HepG2 (cell line): ENCODE data around the gene OPRL1. TPM values are rescaled to one million over a fixed set of nuclear protein-coding genes. Genes with fewer than 3 reads are reported as not detected.

Experiments
- BCL3 ChIP-seq: sonication (generic); formaldehyde crosslinking; IDR thresholded peaks from 2 replicates; pipeline ENCODE4 v1.5.1; 2020; ENCODE audit warnings: mild to moderate bottlenecking, missing genetic modification reagents, moderate library complexity
- HBP1 ChIP-seq: IDR thresholded peaks from 2 replicates; pipeline ENCODE4 v1.6.1; 2016; ENCODE audit warnings: low read depth, control low read depth
- ISX ChIP-seq: sonication (generic); formaldehyde crosslinking; conservative IDR thresholded peaks from 2 replicates; pipeline ENCODE4 v1.5.0; 2020; ENCODE audit warnings: missing genetic modification reagents
- LBX2 ChIP-seq: sonication (generic); formaldehyde crosslinking; IDR thresholded peaks from 2 replicates; pipeline ENCODE4 v1.5.0; 2020; ENCODE audit warnings: missing genetic modification reagents, mild to moderate bottlenecking, borderline replicate concordance
- NR0B2 ChIP-seq: sonication (generic); formaldehyde crosslinking; IDR thresholded peaks from 2 replicates; pipeline ENCODE4 v1.4.0; 2020; ENCODE audit warnings: mild to moderate bottlenecking, missing genetic modification reagents
- PITX1 ChIP-seq: sonication (generic); formaldehyde crosslinking; IDR thresholded peaks from 2 replicates; pipeline ENCODE4 v1.5.1; 2020; ENCODE audit warnings: mild to moderate bottlenecking, missing genetic modification reagents
- PRPF4 ChIP-seq: fragments of 200-400 bp; formaldehyde crosslinking; IDR thresholded peaks from 2 replicates; pipeline ENCODE4 v1.6.1; 2016; ENCODE audit warnings: low read length, low read depth; ENCODE audit not compliant: poor library complexity, severe bottlenecking
- TERF1 ChIP-seq: sonication (generic); formaldehyde crosslinking; IDR thresholded peaks from 2 replicates; pipeline ENCODE4 v1.8.0; 2022; ENCODE audit warnings: mild to moderate bottlenecking, missing genetic modification reagents, moderate library complexity
- TFAP4 ChIP-seq: sonication (generic); IDR thresholded peaks from 2 replicates; pipeline ENCODE4 v1.6.1; 2016; ENCODE audit warnings: low read depth, borderline replicate concordance
- YY1 ChIP-seq: IDR thresholded peaks from 2 replicates; pipeline ENCODE4 v1.6.1; 2011; ENCODE audit warnings: low read length, low read depth, moderate library complexity, mild to moderate bottlenecking; ENCODE audit not compliant: insufficient read depth, insufficient replicate concordance
- ZBTB39 ChIP-seq: sonication (generic); formaldehyde crosslinking; IDR thresholded peaks from 2 replicates; pipeline ENCODE4 v1.5.0; 2020; ENCODE audit warnings: missing genetic modification reagents
- ZNF232 ChIP-seq: sonication (generic); formaldehyde crosslinking; IDR thresholded peaks from 2 replicates; pipeline ENCODE4 v1.4.0; 2020; ENCODE audit warnings: missing genetic modification reagents, borderline replicate concordance
- ZNF501 ChIP-seq: sonication (generic); formaldehyde crosslinking; IDR thresholded peaks from 2 replicates; pipeline ENCODE4 v1.5.1; 2020; ENCODE audit warnings: mild to moderate bottlenecking, moderate library complexity, missing genetic modification reagents
- ZNF678 ChIP-seq: sonication (generic); formaldehyde crosslinking; IDR thresholded peaks from 2 replicates; pipeline ENCODE4 v1.4.0; 2020; ENCODE audit warnings: mild to moderate bottlenecking, missing genetic modification reagents
- ZNF768 ChIP-seq: sonication (generic); formaldehyde crosslinking; IDR thresholded peaks from 2 replicates; pipeline ENCODE4 v1.4.0; 2020; ENCODE audit warnings: missing genetic modification reagents
- ZNF784 ChIP-seq: sonication (generic); formaldehyde crosslinking; IDR thresholded peaks from 2 replicates; pipeline ENCODE4 v1.5.1; 2020; ENCODE audit warnings: missing genetic modification reagents, mild to moderate bottlenecking, borderline replicate concordance
- ZSCAN21 ChIP-seq: sonication (generic); formaldehyde crosslinking; IDR thresholded peaks from 2 replicates; pipeline ENCODE4 v1.8.0; 2022; ENCODE audit warnings: mild to moderate bottlenecking, missing genetic modification reagents, moderate library complexity, borderline replicate concordance
- polyA plus RNA-seq, 8 experiments: library from polyadenylated mRNA; depleted of rRNA in 3 of 8; stranded (reverse) in 7 of 8; unstranded in 1 of 8; fragments of >200 nt; fragmentation: Illumina TruSeq in 4 of 8; extraction: Trizol in 4 of 8; gene quantifications; 2 replicates each; pipeline versions ENCODE4 v1.2.1 to v1.2.3, GENCODE V29; 2011 to 2016; ENCODE audit warnings: low read depth in 4 of 8, missing spikeins in 1 of 8, mixed read lengths in 1 of 8; ENCODE audit not compliant: insufficient read depth in 1 of 8
- total RNA-seq, 5 experiments: library from RNA; depleted of rRNA; stranded (reverse); fragments of >200 nt; fragmentation: Illumina TruSeq; extraction: Trizol; gene quantifications; 2 replicates each; pipeline ENCODE4 v1.2.3, GENCODE V29; 2016; ENCODE audit warnings: low read depth in 1 of 5

OPRL1 gene
- total and polyA plus RNA-seq, 2 of the 13 experiments (the other 11 are each of a cell fraction or from before 2014, with no cell fraction given): 0.35 to 0.71 TPM

GRCh38 chr20:64035066-64035932 is 44.6 kb upstream of the OPRL1 start (continued):
- TF ChIP-seq PITX1: no peak
- TF ChIP-seq NR0B2 (CRISPR knock-in tag): no peak; the same call in 1 of the 2 replicates
- TF ChIP-seq ZSCAN21: peak; percentile 62; the same call in 1 of the 2 replicates
- no peak for TF ChIP-seq ISX
- TF ChIP-seq PRPF4: no peak
- peak; percentile 15; the same call in 1 of the 2 replicates for TF ChIP-seq BCL3
- 0 out of 2 replicates have a peak, but pooled peaks have one; percentile 76 for TF ChIP-seq ZNF678 (CRISPR knock-in tag)
- TF ChIP-seq HBP1 (CRISPR knock-in tag): 0 out of 2 replicates have a peak, but pooled peaks have one; percentile 37
- TF ChIP-seq ZNF501: peak; percentile 5; the same call in 1 of the 2 replicates
- TF ChIP-seq ZNF784 (CRISPR knock-in tag): peak; percentile 14; the same call in 1 of the 2 replicates
- 0 out of 2 replicates have a peak, but pooled peaks have one; percentile 44 for TF ChIP-seq TERF1 (CRISPR knock-in tag)
- TF ChIP-seq ZNF232 (CRISPR knock-in tag): peak; percentile 6; the same call in 1 of the 2 replicates
- TF ChIP-seq LBX2 (CRISPR knock-in tag): 0 out of 2 replicates have a peak, but pooled peaks have one; percentile 6
- TF ChIP-seq ZNF768: peak; percentile 9; the same call in 1 of the 2 replicates
- TF ChIP-seq TFAP4: peak; percentile 63; the same call in 1 of the 2 replicates
- TF ChIP-seq ZBTB39 (CRISPR knock-in tag): 0 out of 2 replicates have a peak, but pooled peaks have one; percentile 9
- TF ChIP-seq YY1: peak; percentile 10
